HCT116 (cell line): ENCODE data around the gene MRM1. TPM values are rescaled to one million over a fixed set of nuclear protein-coding genes. Genes with fewer than 3 reads are reported as not detected.

Source experiments
- ATAC-seq: fragments of 200-7000 bp; cut with Tn5 transposase; 2 replicates; pipeline ENCODE4 v1.9.1; 2020; ENCODE audit warnings: mild to moderate bottlenecking, moderate library complexity
- BruUV-seq: library from RNA; stranded (reverse); fragments of 400-500 nt; replicated peaks from 2 replicates; lab custom pipeline; 2021; lab: Mats Ljungman, UMichigan
- CTCF ChIA-PET: fragments of 300-600 bp; sonication (Branson Sonifier 250); formaldehyde crosslinking; loops from one replicate; lab custom pipeline; 2021; ENCODE audit warnings: antibody characterized with exemption; lab: Charles Lee
- POLR2A ChIA-PET: fragments of 300-600, 350-600 bp; sonication (Branson Sonifier 250); formaldehyde crosslinking; loops from one replicate; lab custom pipeline; 2021; ENCODE audit warnings: antibody characterized with exemption; lab: Charles Lee
- RAD21 ChIA-PET, 2 experiments: fragments of 300-600 bp; sonication (Branson Sonifier 250); formaldehyde crosslinking; loops; one replicate each; lab custom pipeline; 2023; ENCODE audit warnings: low total read pairs in 2 of 2; ENCODE audit not compliant: uncharacterized antibody in 2 of 2, unreplicated experiment in 2 of 2, low non-redundant PET in 1 of 2; lab: Charles Lee
- DNase-seq: peaks from one replicate; pipeline ENCODE4 v3.0.0-alpha.2; 2010; ENCODE audit warnings: low read depth, low spot score
- H2AFZ ChIP-seq: fragments of 200-600 bp; shearing (Covaris generic), sonication (generic); 2 replicates; pipeline ENCODE4 v1.6.1; 2017; ENCODE audit warnings: low read depth, mixed run types, mixed read lengths, antibody characterized with exemption, low read length; ENCODE audit not compliant: poor library complexity, severe bottlenecking
- H3K27ac ChIP-seq: 2 replicates; pipeline ENCODE4 v1.5.1; 2012; ENCODE audit warnings: low read depth, low read length
- H3K27me3 ChIP-seq: fragments of 200-600 bp; sonication (generic); 2 replicates; pipeline ENCODE4 v1.6.1; 2016; ENCODE audit warnings: mixed run types, low read length, mixed read lengths; ENCODE audit not compliant: insufficient read depth
- H3K36me3 ChIP-seq, 2 experiments: fragments of 200-500 bp in 1 of 2; fragments of 200-600 bp in 1 of 2; sonication (Bioruptor generic) in 1 of 2; sonication (generic) in 1 of 2; 2 replicates each; pipeline versions ENCODE4 v1.5.1 to v1.6.1; 2014 to 2016; ENCODE audit warnings: low read length in 2 of 2, inconsistent platforms in 1 of 2, mixed read lengths in 1 of 2, mixed run types in 1 of 2; ENCODE audit not compliant: insufficient read depth in 2 of 2, control insufficient read depth in 1 of 2
- H3K4me1 ChIP-seq, 2 experiments: fragments of 200-600 bp in 1 of 2; sonication (generic) in 1 of 2; 2 replicates each; pipeline versions ENCODE4 v1.5.1 to v1.6.1; 2012 to 2017; ENCODE audit warnings: low read length in 2 of 2, inconsistent platforms in 1 of 2, mild to moderate bottlenecking in 1 of 2, mixed read lengths in 1 of 2, mixed run types in 1 of 2, moderate library complexity in 1 of 2; ENCODE audit not compliant: insufficient read depth in 2 of 2, control insufficient read depth in 1 of 2
- H3K4me2 ChIP-seq: fragments of 200-600 bp; sonication (generic); 2 replicates; pipeline ENCODE4 v1.6.1; 2017; ENCODE audit warnings: mixed run types, low read length, mixed read lengths
- H3K4me3 ChIP-seq, 2 experiments: fragments of 200-600 bp in 1 of 2; sonication (generic) in 1 of 2; replicated peaks in 1 of 2; 2 replicates each; pipeline ENCODE4 v1.5.1; 2011 to 2016; ENCODE audit warnings: low read length in 2 of 2, control low read depth in 1 of 2, low read depth in 1 of 2, mild to moderate bottlenecking in 1 of 2, mixed read lengths in 1 of 2, mixed run types in 1 of 2
- H3K79me2 ChIP-seq: fragments of 200-600 bp; sonication (generic); 2 replicates; pipeline ENCODE4 v1.6.1; 2017; ENCODE audit warnings: mild to moderate bottlenecking, mixed run types, low read length, moderate library complexity, mixed read lengths; ENCODE audit not compliant: insufficient read depth
- H3K9ac ChIP-seq: fragments of 200-600 bp; sonication (generic); 2 replicates; pipeline ENCODE4 v1.6.1; 2016; ENCODE audit warnings: low read length, mixed read lengths
- H3K9me2 ChIP-seq: fragments of 200-600 bp; sonication (generic), shearing (Covaris generic); 2 replicates; pipeline ENCODE4 v1.6.1; 2017; ENCODE audit warnings: mixed run types, mild to moderate bottlenecking, moderate library complexity; ENCODE audit not compliant: insufficient read depth
- H3K9me3 ChIP-seq, 2 experiments: fragments of 200-500 bp in 1 of 2; fragments of 200-600 bp in 1 of 2; sonication (Bioruptor generic) in 1 of 2; sonication (generic) in 1 of 2; 2 replicates each; pipeline ENCODE4 v1.6.1; 2014 to 2017; ENCODE audit warnings: low read length in 2 of 2, mixed read lengths in 2 of 2, inconsistent platforms in 1 of 2, low read depth in 1 of 2, mild to moderate bottlenecking in 1 of 2, mixed run types in 1 of 2, moderate library complexity in 1 of 2; ENCODE audit not compliant: control insufficient read depth in 1 of 2, insufficient read depth in 1 of 2
- H4K20me1 ChIP-seq: fragments of 200-600 bp; sonication (generic), shearing (Covaris generic); 2 replicates; pipeline ENCODE4 v1.6.1; 2017; ENCODE audit warnings: mixed run types, mild to moderate bottlenecking, moderate library complexity; ENCODE audit not compliant: insufficient read depth
- CBX3 ChIP-seq: IDR thresholded peaks from 2 replicates; pipeline ENCODE4 v1.6.1; 2012; ENCODE audit warnings: low read depth
- CEBPB ChIP-seq: IDR thresholded peaks from 2 replicates; pipeline ENCODE4 v1.6.1; 2012; ENCODE audit warnings: low read depth
- CTCF ChIP-seq, 3 experiments: fragments of 200-600 bp in 1 of 3; sonication (generic) in 1 of 3; IDR thresholded peaks in 2 of 3; conservative IDR thresholded peaks in 1 of 3; 2 replicates each; pipeline ENCODE4 v1.5.1; 2012 to 2017; ENCODE audit warnings: low read depth in 2 of 3, low read length in 2 of 3, antibody characterized with exemption in 1 of 3, borderline replicate concordance in 1 of 3, control low read depth in 1 of 3, mild to moderate bottlenecking in 1 of 3, mixed read lengths in 1 of 3, mixed run types in 1 of 3, moderate library complexity in 1 of 3; ENCODE audit not compliant: insufficient read depth in 1 of 3
- POLR2A ChIP-seq: IDR thresholded peaks from 2 replicates; pipeline ENCODE4 v1.7.0; 2011; ENCODE audit warnings: borderline replicate concordance; ENCODE audit not compliant: insufficient read depth, insufficient read length; ENCODE audit errors: extremely low read depth
- POLR2AphosphoS5 ChIP-seq: IDR thresholded peaks from 2 replicates; pipeline ENCODE4 v1.6.1; 2011; ENCODE audit warnings: mild to moderate bottlenecking, low read depth, low read length, moderate library complexity
- RAD21 ChIP-seq: IDR thresholded peaks from 2 replicates; pipeline ENCODE4 v1.6.1; 2012; ENCODE audit warnings: low read depth, mild to moderate bottlenecking
- REST ChIP-seq: IDR thresholded peaks from 2 replicates; pipeline ENCODE4 v1.6.1; 2012; ENCODE audit warnings: low read depth
- SIN3A ChIP-seq: IDR thresholded peaks from 2 replicates; pipeline ENCODE4 v1.6.1; 2012; ENCODE audit warnings: low read depth
- SP1 ChIP-seq: IDR thresholded peaks from 2 replicates; pipeline ENCODE4 v1.6.1; 2012; ENCODE audit warnings: low read depth
- SRF ChIP-seq: IDR thresholded peaks from 2 replicates; pipeline ENCODE4 v1.6.1; 2012; ENCODE audit warnings: low read depth
- YY1 ChIP-seq: IDR thresholded peaks from 2 replicates; pipeline ENCODE4 v1.6.1; 2011; ENCODE audit warnings: low read length, low read depth, moderate library complexity, mild to moderate bottlenecking; ENCODE audit not compliant: insufficient replicate concordance; ENCODE audit errors: extremely low read depth
- ZFX ChIP-seq: fragments of 450-650 bp; IDR thresholded peaks from 2 replicates; pipeline ENCODE4 v1.6.1; 2017
- ZNF274 ChIP-seq: fragments of 200-500 bp; sonication (Bioruptor generic); IDR thresholded peaks from 2 replicates; pipeline ENCODE4 v1.6.1; 2014; ENCODE audit warnings: mild to moderate bottlenecking, low read depth, low read length, inconsistent platforms
- intact Hi-C: fragments of 100-400 bp; cut with micrococcal nuclease; formaldehyde crosslinking; loops from 2 replicates; pipeline ENCODE4 v1.10.0; 2022
- total RNA-seq: library from RNA; stranded (reverse); gene quantifications from one replicate; pipeline ENCODE4 v1.2.1, GENCODE V29; 2021; ENCODE audit not compliant: unreplicated experiment
- TF ChIP-seq, protein P1 (sequence below): IDR thresholded peaks from 2 replicates; pipeline ENCODE4 v1.6.1; 2011; ENCODE audit warnings: mild to moderate bottlenecking, low read length, moderate library complexity; ENCODE audit not compliant: insufficient replicate concordance; ENCODE audit errors: extremely low read depth

MRM1 gene
- total RNA-seq, 1 experiment from 2014 or later: 14.5 TPM

DNA sequence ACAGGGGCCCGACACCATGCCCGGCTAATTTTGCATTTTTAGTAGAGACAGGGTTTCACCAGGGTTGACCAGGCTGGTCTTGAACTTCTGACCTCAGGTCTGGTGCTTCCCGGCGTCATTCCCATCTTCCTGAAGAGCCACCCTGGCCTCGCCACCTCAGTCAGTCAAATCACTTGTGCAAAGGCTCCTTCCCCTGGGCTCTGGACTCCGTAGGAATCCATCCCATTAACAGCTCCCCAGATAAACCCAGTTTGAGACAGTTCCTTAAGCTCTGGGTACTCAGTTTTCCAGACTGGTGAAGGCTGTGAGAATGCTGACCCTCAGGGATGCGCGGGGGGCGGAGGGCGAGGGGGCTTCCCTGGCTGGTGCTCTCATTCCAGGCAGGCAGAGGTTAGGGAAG is 39.5 kb downstream of the MRM1 start (continued):
- TF ChIP-seq POLR2AphosphoS5 (no peak), REST (no peak), RAD21 (no peak), ZFX (no peak), SP1 (no peak)

- ATAC-seq (no peak), DNase-seq (no peak)
- H3K9me2 ChIP-seq: no peaks in the 10 kb centered on the region
- H3K4me2 ChIP-seq: no peak overlapping the region
- H3K9ac ChIP-seq: no peak overlapping the region
- CTCF ChIA-PET: no interaction called here
- no peak overlapping the region for H3K27ac ChIP-seq
- POLR2A ChIA-PET: no interaction called here
- no peak overlapping the region for H2AFZ ChIP-seq
- intact Hi-C loops: no loop called here
- RAD21 ChIA-PET: no interaction called here
- H3K4me3 ChIP-seq: no peak overlapping the region
- H3K4me1 ChIP-seq: no peaks in the 10 kb centered on the region
- H4K20me1 ChIP-seq: no peaks in the 10 kb centered on the region
- H3K79me2 ChIP-seq: no peaks in the 10 kb centered on the region
- no peaks in the 10 kb centered on the region for H3K36me3 ChIP-seq
- H3K27me3 ChIP-seq: no peaks in the 10 kb centered on the region
- no TSS peak for BruUV-seq
- H3K9me3 ChIP-seq: no peaks in the 10 kb centered on the region
- TF ChIP-seq CBX3: no peak
- TF ChIP-seq SRF: no peak
- TF ChIP-seq, protein P1, sequence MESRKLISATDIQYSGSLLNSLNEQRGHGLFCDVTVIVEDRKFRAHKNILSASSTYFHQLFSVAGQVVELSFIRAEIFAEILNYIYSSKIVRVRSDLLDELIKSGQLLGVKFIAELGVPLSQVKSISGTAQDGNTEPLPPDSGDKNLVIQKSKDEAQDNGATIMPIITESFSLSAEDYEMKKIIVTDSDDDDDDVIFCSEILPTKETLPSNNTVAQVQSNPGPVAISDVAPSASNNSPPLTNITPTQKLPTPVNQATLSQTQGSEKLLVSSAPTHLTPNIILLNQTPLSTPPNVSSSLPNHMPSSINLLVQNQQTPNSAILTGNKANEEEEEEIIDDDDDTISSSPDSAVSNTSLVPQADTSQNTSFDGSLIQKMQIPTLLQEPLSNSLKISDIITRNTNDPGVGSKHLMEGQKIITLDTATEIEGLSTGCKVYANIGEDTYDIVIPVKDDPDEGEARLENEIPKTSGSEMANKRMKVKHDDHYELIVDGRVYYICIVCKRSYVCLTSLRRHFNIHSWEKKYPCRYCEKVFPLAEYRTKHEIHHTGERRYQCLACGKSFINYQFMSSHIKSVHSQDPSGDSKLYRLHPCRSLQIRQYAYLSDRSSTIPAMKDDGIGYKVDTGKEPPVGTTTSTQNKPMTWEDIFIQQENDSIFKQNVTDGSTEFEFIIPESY: no peak
- no peak for TF ChIP-seq POLR2A
- TF ChIP-seq CTCF (IDR thresholded peaks at IDR 0.05 in 2 of 3, conservative IDR thresholded peaks at IDR 0.05 in 1 of 3; ENCODE audit: borderline replicate concordance in 1 of 3, insufficient read depth in 1 of 3, low read depth in 2 of 3, low read length in 2 of 3): no peak
- TF ChIP-seq REST: no peak
- no peak for TF ChIP-seq SP1
- no peak for TF ChIP-seq SIN3A
- no peak for TF ChIP-seq CEBPB
- no peak for TF ChIP-seq YY1
- no peak for TF ChIP-seq ZNF274
Observed at GRCh38 chr17:36641331-36641876, 40.0 kb downstream of the MRM1 start.
